VCaP (cell line): Measurements from ENCODE around the gene POLA2.
"Not testable (repeated sequence)": the region's sequence is repeated elsewhere in the genome, so short reads cannot be mapped to it uniquely, and the experiment has no call there.

Experiments
- H3K27ac ChIP-seq: fragments of 450-650 bp; 2 replicates; pipeline ENCODE4 v1.5.1; 2017
- TF ChIP-seq, protein P1 (sequence below): fragments of 450-650 bp; conservative IDR thresholded peaks from 2 replicates; pipeline ENCODE4 v1.5.1; 2017; ENCODE audit warnings: mild to moderate bottlenecking, moderate library complexity

POLA2 gene

DNA sequence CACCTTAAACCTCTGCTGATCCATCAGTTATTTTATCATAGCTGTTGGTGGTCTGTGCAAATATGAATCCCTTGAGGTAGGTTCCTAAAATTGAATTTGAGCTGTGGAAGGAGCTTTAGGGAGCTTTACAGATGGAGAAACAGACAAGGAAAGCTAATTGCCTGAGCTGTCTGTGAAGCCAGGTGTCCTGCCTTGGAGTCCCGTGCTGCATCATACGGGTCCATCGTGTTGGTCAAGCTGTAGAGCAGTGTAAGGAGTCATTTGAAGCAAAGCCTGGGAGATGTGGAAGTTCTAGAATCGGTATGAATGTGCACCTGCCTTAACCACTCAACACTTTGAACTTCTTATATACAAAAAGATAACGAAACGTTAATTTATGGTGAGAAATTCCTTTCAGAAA lies 1.0 kb downstream of the POLA2 start:
- H3K27ac ChIP-seq, result peak overlapping the region; percentile 88
- TF ChIP-seq, protein P1, sequence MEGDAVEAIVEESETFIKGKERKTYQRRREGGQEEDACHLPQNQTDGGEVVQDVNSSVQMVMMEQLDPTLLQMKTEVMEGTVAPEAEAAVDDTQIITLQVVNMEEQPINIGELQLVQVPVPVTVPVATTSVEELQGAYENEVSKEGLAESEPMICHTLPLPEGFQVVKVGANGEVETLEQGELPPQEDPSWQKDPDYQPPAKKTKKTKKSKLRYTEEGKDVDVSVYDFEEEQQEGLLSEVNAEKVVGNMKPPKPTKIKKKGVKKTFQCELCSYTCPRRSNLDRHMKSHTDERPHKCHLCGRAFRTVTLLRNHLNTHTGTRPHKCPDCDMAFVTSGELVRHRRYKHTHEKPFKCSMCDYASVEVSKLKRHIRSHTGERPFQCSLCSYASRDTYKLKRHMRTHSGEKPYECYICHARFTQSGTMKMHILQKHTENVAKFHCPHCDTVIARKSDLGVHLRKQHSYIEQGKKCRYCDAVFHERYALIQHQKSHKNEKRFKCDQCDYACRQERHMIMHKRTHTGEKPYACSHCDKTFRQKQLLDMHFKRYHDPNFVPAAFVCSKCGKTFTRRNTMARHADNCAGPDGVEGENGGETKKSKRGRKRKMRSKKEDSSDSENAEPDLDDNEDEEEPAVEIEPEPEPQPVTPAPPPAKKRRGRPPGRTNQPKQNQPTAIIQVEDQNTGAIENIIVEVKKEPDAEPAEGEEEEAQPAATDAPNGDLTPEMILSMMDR, result no peak

DNA sequence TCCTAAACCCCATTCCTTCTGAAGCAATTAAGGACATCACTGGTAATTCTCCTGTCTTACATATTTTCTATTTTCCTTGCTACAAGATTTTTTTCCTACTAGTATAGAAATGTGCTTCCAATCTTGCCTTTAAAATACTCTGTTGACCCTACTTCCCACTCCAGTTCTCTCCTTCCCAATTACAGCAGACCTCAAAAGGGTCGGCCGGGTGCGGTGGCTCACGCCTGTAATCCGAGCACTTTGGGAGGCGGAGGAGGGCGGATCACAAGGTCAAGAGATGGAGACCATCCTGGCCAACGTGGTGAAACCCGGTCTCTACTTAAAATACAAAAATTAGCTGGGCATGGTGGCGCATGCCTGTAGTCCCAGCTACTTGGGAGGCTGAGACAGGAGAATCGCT lies 3.0 kb downstream of the POLA2 start:
- not testable (repeated sequence) for H3K27ac ChIP-seq

DNA sequence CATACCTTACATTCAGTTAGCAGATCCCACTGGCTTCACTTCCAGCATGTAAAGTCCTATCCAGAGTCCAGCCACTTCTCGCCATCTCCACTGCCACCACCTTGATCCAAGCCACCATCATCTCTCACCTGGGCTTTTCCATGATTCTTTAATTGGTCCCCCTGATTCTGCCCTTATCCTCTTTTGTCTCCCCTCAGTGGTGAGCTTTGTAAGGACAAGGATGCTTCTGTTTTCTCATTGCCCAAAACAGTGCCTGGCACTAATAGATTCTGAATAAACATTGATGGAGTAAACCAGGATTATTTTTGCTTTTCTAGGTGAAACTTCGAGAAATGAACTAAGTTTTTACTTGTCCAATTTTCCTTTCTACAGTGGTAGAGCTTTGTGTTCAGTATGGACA lies 4.4 kb downstream of the POLA2 start:
- no peak overlapping the region for H3K27ac ChIP-seq
- TF ChIP-seq, protein P1, result peak; percentile 6; the same call in 1 of the 2 replicates

DNA sequence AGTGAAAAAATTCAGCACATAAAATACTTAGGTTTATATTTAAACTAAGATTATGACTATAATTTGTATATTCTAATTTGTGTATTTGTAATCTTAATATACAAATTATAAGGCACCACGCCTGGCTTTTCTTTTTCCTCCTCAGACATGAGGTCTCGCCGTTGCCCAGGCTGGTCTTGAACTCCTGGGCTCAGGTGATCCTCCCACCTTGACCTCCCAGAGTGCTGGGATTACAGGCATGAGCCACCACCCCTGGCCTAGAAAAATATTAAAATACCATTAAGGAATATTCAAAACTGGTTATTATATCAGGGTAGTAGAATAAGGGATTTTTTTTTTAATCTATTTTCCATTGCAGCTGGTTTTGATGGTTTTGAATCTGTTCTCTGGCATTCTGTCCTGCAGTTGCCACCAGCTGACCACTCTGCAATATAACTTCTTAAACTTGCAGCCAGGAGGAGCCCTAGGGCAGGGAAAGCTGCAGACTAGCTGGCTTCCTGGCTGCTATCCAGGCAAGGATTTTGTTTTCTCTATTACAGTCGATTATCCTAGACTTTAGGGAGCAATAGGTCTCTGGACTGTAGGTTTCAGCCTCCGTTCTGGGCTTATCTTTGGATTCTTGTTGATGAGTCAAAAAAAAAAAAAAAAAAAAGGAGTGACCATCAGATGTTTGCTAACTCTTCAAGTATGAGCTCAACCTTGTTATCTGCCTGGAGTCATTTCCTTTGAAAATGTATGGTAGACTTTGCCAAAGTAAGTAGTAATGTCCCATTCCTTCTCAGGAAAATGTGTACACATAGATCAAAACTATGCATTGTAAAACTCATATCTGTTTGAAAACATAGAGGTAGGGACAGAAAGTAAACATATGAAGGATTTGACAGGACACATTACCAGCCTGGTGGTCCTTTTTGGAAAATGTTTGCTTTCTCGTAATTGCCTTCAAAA lies 13.2 kb downstream of the POLA2 start:
- H3K27ac ChIP-seq, result peak overlapping the region; percentile 78
- TF ChIP-seq, protein P1, result peak; percentile 99

DNA sequence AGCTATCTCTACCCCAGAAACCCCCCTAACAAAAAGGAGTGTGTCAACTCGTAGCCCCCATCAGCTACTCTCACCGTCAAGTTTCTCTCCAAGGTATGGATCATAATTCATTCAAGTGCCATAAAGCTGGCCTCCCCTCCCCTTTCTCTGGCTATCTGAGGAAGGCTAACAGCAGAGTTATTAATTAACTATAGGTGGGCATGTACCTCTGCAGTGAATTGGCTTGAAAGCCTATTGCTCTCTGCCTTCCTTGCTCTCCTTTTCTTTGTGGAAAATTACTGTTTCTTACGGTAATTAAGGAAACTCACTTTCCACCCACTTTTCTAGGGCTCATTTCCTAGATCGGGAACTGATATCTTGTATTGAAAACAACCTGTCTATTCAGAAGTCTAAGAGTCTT lies 14.1 kb downstream of the POLA2 start:
- TF ChIP-seq, protein P1, result no peak
- peak overlapping the region; percentile 78 for H3K27ac ChIP-seq

DNA sequence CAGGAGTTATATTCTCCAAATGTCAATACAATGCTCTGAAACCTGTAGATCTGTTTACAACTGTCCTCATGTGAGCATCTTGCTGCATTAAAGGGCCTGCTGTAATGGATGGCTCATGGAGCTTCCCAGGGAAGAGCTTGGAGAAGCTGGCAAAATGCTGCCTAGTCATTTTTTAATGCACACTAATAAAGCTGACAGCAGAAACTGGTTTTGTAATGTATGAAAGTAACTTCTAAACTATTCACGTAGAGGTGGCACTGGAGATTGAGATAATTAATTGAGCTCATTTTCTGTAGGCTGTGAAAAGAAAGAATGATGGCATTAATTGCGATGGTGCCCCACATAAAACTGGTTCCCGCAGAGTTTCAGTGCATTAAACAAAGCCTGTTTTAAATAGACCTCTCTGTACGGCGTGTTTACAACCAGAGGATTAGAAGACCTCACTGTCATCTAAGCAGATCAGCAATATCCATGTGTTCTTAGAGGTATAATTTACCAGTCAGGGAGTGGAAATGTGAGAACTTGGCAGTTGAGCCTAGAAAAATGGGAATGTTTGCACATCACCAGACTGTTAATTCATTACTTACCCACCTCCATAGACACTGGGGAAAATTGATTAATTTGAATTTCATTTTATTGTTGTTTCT lies 16.0 kb downstream of the POLA2 start:
- TF ChIP-seq, protein P1, result no peak
- H3K27ac ChIP-seq, result peak overlapping the region; percentile 78; the same call in 1 of the 2 replicates

DNA sequence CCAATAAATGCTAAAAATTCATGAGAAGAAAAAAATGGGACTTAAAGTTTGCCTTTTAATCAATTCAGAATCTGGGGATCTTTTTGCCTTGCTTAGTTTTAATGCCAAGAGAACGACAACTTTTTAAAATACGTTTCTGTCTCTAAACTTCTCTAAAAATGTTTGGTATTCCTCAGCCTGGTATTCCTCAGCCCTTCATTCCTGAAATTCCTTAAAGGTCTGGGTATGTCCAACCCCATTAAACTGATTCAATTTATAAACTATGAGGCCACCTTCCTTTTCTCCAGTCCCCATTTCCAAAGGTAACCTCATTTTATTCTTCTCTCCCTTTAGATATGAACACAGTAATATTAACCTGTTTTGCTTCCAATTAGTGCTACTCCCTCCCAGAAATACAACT lies 16.6 kb downstream of the POLA2 start:
- TF ChIP-seq, protein P1, result no peak
- no peak overlapping the region for H3K27ac ChIP-seq
